HTERT RPE-1 (cell line): ENCODE data around the gene FAM76A.
"Not testable (repeated sequence)": the region's sequence is repeated elsewhere in the genome, so short reads cannot be mapped to it uniquely, and the experiment has no call there.

Experiments
- in situ Hi-C: fragments of 300-500 bp; cut with MboI; formaldehyde crosslinking; loops from 4 replicates; pipeline ENCODE4 v1.14.3; 2020; ENCODE audit warnings: low sequenced_read_pairs

FAM76A gene

GRCh38 chr1:27774654-27775053 is 48.9 kb downstream of the FAM76A start:
- in situ Hi-C loops = no loop called here

DNA sequence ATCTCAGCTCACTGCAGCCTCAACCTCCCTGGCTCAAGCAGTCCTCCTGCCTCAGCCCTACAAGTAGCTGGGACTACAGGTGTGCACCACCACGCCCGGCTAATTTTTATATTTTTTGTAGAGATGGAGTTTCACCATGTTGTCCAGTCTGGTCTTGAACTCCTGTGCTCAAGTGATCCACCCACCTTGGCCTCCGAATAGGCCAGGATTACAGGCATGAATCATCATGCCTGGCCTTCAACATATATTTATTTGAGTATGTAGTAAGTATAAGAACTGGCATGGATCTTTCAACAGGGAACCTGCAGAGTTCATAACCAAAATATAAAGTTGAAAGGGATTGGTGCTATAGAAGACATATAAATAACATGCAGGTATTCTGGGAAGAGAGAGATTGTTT is 49.6 kb downstream of the FAM76A start:
- in situ Hi-C loops = not testable (repeated sequence)

DNA sequence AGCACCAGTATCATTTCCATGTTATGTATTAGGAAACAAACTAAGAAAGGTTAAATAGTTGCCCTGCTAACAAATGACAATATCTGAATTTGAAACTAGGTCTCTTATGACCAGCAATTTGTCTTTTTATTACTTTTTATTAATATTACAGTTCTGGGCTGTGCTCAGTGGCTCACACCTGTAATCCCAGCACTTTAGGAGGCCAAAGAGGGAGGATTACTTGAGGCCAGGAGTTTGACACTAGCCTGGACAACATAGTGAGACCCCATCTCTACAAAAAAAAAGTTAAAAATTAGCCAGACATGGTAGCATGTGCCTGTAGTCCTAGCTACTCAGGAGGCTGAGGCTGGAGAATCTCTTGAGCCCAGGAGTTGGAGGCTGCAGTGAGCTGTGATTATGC is 50.5 kb downstream of the FAM76A start:
- in situ Hi-C loops = not testable (repeated sequence)

DNA sequence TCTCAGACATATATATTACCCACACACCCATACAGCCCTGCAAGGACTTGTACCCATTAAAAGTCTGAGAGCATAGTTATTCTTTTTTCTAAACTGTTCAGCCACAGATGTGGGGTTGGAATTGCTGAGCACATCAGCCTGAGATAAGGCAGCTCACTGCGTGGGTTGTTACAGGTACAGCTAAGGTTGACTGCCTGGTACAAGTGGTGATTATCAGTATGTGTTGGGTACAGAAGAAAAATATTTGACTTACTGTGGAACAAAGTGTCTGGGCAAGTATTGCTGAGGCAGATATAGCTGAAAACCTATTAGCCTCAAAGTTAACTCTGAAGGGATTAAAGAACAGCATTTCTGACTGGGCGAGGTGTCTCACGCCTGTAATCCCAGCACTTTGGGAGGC is 52.3 kb downstream of the FAM76A start:
- in situ Hi-C loops = no loop called here

- in situ Hi-C loops = no loop called here
Measured at GRCh38 chr1:27779122-27779521, 53.4 kb downstream of the FAM76A start.

DNA sequence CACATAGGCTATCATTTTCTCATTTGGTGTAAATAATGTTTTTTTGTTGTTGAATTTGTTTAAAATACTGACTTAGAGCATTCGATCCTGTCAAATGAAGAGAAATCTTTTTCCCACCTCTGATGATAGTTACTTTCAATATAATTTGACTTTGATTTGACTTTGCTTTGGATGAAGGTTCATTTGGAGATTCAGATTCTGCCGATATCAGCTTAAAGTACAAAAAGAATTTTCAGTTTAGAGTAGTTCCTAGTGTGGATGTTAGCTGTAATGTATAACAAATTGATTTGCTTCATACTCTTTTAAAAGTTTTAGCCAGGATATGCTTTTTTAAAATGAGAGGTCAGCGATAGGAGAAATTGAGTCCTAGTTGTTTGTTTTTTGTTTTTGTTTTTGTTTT is 57.2 kb downstream of the FAM76A start:
- in situ Hi-C loops = no loop called here

- in situ Hi-C loops = no loop called here
Measured at GRCh38 chr1:27784700-27785099, 58.9 kb downstream of the FAM76A start.

GRCh38 chr1:27785781-27786455 is 60.2 kb downstream of the FAM76A start:
- in situ Hi-C loops = no loop called here

DNA sequence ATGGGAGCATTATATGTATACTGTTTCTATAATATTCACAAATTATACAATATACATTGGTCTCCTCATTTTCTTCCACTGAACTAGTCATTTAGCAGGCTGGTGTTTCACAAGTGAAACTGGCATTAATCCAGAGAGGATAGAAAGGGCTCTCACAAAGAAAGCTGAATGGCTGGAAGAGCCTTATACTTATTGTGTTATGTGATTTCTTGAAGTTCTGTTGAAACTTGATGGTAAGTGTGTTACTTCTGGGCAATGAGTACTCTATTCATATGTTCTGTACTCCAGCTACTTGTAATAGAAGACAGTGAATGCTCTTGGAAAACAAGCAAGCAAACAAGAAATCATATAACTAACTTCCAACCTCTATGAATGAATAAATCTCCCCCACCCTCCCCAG is 62.1 kb downstream of the FAM76A start:
- in situ Hi-C loops = no loop called here

DNA sequence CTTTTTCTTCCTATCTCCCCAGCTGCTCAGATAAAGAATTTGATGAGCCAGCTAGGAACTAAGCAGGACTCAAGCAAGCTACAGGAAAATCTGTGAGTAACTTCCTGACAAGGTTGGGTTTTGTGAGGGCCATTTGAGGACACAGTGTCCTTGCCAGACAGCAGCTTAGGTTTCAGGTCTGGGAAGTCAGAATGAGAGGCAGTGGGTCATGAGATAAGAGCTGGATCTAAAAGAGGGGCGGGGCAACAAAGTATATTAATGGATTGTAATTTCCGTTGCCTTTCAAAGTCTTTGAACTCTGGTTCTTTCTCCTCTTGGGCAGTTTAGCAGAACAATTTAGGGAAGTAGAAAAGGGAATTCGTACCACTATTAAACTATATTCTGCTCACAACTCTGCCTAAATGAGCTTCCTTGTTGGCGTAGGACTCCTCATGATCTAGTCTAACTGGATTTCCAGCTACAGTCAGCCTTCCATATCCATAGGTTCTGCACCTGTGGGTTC is 63.8 kb downstream of the FAM76A start:
- in situ Hi-C loops = no loop called here

DNA sequence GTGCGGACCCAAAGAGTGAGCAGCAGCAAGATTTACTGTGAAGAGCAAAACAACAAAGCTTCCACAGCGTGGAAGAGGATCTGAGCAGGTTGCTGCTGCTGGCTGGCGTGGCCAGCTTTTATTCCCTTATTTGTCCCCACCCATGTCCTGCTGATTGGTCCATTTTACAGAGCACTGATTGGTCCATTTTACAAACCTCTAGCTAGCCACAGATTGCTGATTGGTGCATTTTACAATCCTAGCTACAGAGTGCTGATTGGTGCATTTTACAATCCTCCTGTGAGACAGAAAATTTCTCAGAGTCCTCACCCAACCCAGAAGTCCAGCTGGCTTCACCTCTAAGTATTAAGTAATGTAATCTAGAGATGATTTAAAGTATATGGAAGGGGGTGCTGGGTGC is 64.5 kb downstream of the FAM76A start:
- in situ Hi-C loops = not testable (repeated sequence)

- in situ Hi-C loops = no loop called here
Measured at GRCh38 chr1:27795601-27796000, 69.8 kb downstream of the FAM76A start.

GRCh38 chr1:27804791-27805190 is 79.0 kb downstream of the FAM76A start:
- in situ Hi-C loops = no loop called here

- in situ Hi-C loops = no loop called here
Measured at GRCh38 chr1:27806758-27807157, 81.0 kb downstream of the FAM76A start.

DNA sequence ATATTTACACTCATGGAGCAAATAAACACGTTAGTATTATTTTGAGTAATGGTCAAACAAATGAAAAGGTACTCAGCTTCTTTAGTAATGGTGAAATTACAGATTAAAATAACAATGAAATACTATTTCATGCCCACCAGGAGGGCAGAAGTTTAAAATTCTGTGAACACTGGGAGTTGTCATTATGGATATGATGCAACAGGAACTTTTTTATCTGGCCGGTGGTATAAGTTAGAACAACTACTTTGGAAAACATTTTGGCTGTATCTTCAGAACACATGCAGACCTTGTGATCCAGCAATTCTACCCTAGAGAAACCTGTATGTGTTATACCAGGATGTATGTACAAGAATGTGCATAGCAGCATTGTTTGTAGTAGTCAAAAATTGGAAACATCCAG is 81.6 kb downstream of the FAM76A start:
- in situ Hi-C loops = no loop called here

GRCh38 chr1:27808131-27808530 is 82.4 kb downstream of the FAM76A start:
- in situ Hi-C loops = not testable (repeated sequence)

DNA sequence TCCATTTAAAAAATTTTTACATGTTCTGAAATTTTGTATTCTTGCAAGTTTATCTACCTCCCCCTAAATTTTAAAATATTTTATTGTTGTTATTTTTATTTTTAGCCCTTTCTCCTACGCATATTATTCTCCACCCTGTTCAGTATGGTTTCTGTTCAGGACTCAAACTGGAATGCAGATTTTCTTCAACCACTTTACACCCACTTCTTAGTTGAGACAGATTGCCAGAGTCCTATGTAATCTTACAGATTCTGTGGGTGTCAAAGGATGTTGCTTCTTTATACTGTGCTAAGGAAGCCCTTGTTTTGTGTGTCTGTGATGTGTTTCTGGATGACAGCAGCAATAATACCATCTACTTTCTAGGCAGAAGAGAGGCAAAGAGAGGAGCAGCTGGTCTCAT is 84.1 kb downstream of the FAM76A start:
- in situ Hi-C loops = no loop called here

GRCh38 chr1:27811741-27812500 is 86.2 kb downstream of the FAM76A start:
- in situ Hi-C loops = no loop called here
